GM23338 (cell line): Measurements from ENCODE around the gene SIGLEC15. TPM values are rescaled to one million over a fixed set of nuclear protein-coding genes. Genes with fewer than 3 reads are reported as not detected.

Source experiments
- ATAC-seq: fragments of 200-7000 bp; cut with Tn5 transposase; 3 replicates; pipeline ENCODE4 v1.9.1; 2020
- DNase-seq: peaks from one replicate; pipeline ENCODE4 v3.0.0-alpha.2; 2015; ENCODE audit warnings: low spot score
- H2AFZ ChIP-seq: fragments of 200-600 bp; sonication (generic); 2 replicates; pipeline ENCODE4 v1.8.0; 2016; ENCODE audit warnings: antibody characterized with exemption, mild to moderate bottlenecking, moderate library complexity
- H3F3A ChIP-seq: fragments of 200-600 bp; sonication (generic); replicated peaks from 2 replicates; pipeline ENCODE4 v1.8.0; 2017; ENCODE audit warnings: antibody characterized with exemption, mixed run types, low read depth
- H3K27ac ChIP-seq: fragments of 200-600 bp; sonication (generic); 2 replicates; pipeline ENCODE4 v1.6.1; 2016; ENCODE audit warnings: low read depth
- H3K27me3 ChIP-seq: fragments of 200-600 bp; sonication (generic); 2 replicates; pipeline ENCODE4 v1.8.0; 2016; ENCODE audit warnings: mild to moderate bottlenecking, mixed run types, moderate library complexity; ENCODE audit not compliant: insufficient read depth
- H3K36me3 ChIP-seq: fragments of 200-600 bp; sonication (generic); 2 replicates; pipeline ENCODE4 v1.8.0; 2016; ENCODE audit warnings: mild to moderate bottlenecking; ENCODE audit not compliant: insufficient read depth
- H3K4me1 ChIP-seq: fragments of 200-600 bp; sonication (generic); 2 replicates; pipeline ENCODE4 v1.8.0; 2016; ENCODE audit warnings: mild to moderate bottlenecking, moderate library complexity; ENCODE audit not compliant: insufficient read depth
- H3K4me2 ChIP-seq: fragments of 200-600 bp; sonication (generic); 2 replicates; pipeline ENCODE4 v1.7.1; 2017; ENCODE audit warnings: mixed run types
- H3K4me3 ChIP-seq: fragments of 200-600 bp; sonication (generic); 2 replicates; pipeline ENCODE4 v1.6.1; 2016; ENCODE audit warnings: mixed run types
- H3K79me2 ChIP-seq: fragments of 200-600 bp; sonication (generic); replicated peaks from 2 replicates; pipeline ENCODE4 v1.8.0; 2017; ENCODE audit warnings: mild to moderate bottlenecking; ENCODE audit not compliant: insufficient read depth
- H3K9me2 ChIP-seq: fragments of 200-600 bp; sonication (generic); 2 replicates; pipeline ENCODE4 v1.8.0; 2017; ENCODE audit not compliant: insufficient read depth
- H4K20me1 ChIP-seq: fragments of 200-600 bp; sonication (generic); replicated peaks from 2 replicates; pipeline ENCODE4 v1.8.0; 2017; ENCODE audit warnings: mild to moderate bottlenecking; ENCODE audit not compliant: insufficient read depth
- H3K27ac Mint-ChIP-seq: 2 replicates; pipeline ENCODE4 v1.8.0; 2020; ENCODE audit warnings: inconsistent platforms, mild to moderate bottlenecking, moderate library complexity, mixed read lengths
- H3K27me3 Mint-ChIP-seq: 3 replicates; pipeline ENCODE4 v1.8.0; 2022; ENCODE audit warnings: low read depth, mild to moderate bottlenecking, moderate library complexity, mixed read lengths, inconsistent platforms; ENCODE audit not compliant: insufficient read depth, poor library complexity
- H3K36me3 Mint-ChIP-seq: 3 replicates; pipeline ENCODE4 v1.8.0; 2021; ENCODE audit warnings: low read depth, mild to moderate bottlenecking, inconsistent platforms, moderate library complexity, mixed read lengths
- H3K4me1 Mint-ChIP-seq: 3 replicates; pipeline ENCODE4 v1.8.0; 2020; ENCODE audit warnings: mild to moderate bottlenecking, inconsistent platforms, mixed read lengths
- H3K4me3 Mint-ChIP-seq: 3 replicates; pipeline ENCODE4 v1.8.0; 2021; ENCODE audit warnings: moderate library complexity, mild to moderate bottlenecking, inconsistent platforms, mixed read lengths
- H3K9me3 Mint-ChIP-seq: 3 replicates; pipeline ENCODE4 v1.8.0; 2020; ENCODE audit warnings: moderate library complexity, mild to moderate bottlenecking, inconsistent platforms, mixed read lengths
- CREB1 ChIP-seq: fragments of 250-450 bp; sonication (Bioruptor Pico); IDR thresholded peaks from 2 replicates; pipeline ENCODE4 v1.5.0; 2020; ENCODE audit warnings: low read depth, mild to moderate bottlenecking, moderate library complexity
- EZH2 ChIP-seq: fragments of 200-600 bp; sonication (generic); IDR thresholded peaks from one replicate; pipeline ENCODE4 v1.8.0; 2017; ENCODE audit warnings: antibody characterized with exemption, mild to moderate bottlenecking, low read depth; ENCODE audit not compliant: unreplicated experiment
- EZH2phosphoT487 ChIP-seq: fragments of 200-600 bp; sonication (generic); IDR thresholded peaks from one replicate; pipeline ENCODE4 v1.8.1; 2018; ENCODE audit warnings: antibody characterized with exemption; ENCODE audit not compliant: unreplicated experiment
- JUNB ChIP-seq: IDR thresholded peaks from one replicate; pipeline ENCODE4 v1.6.1; 2016; ENCODE audit warnings: antibody characterized with exemption; ENCODE audit not compliant: unreplicated experiment
- NANOG ChIP-seq: IDR thresholded peaks from 2 replicates; pipeline ENCODE4 v1.6.1; 2016; ENCODE audit warnings: antibody characterized with exemption, borderline replicate concordance
- REST ChIP-seq: IDR thresholded peaks from one replicate; pipeline ENCODE4 v1.6.1; 2018; ENCODE audit warnings: antibody characterized with exemption; ENCODE audit not compliant: unreplicated experiment
- ZNF331 ChIP-seq: fragments of 250-450 bp; sonication (Bioruptor Pico); IDR thresholded peaks from 2 replicates; pipeline ENCODE4 v1.5.0; 2020; ENCODE audit warnings: low read depth, mild to moderate bottlenecking, moderate library complexity
- polyA plus RNA-seq: library from polyadenylated mRNA; unstranded; fragments of >200 nt; fragmentation: Nextera tagmentation; extraction: Ambion mirVana; gene quantifications from 2 replicates; pipeline ENCODE4 v1.2.1, GENCODE V29; 2016
- total RNA-seq: library from RNA; depleted of rRNA; stranded (reverse); fragments of >200 nt; shearing (Covaris generic); gene quantifications from 2 replicates; pipeline ENCODE4 v1.2.3, GENCODE V29; 2014
- TF ChIP-seq, protein P1 (sequence below): IDR thresholded peaks from 2 replicates; pipeline ENCODE4 v1.6.1; 2016; ENCODE audit warnings: antibody characterized with exemption
- TF ChIP-seq, protein P2 (sequence below): fragments of 250-450 bp; sonication (Bioruptor Pico); IDR thresholded peaks from 2 replicates; pipeline ENCODE4 v1.5.0; 2020; ENCODE audit warnings: mild to moderate bottlenecking, moderate library complexity

Gene SIGLEC15
- total and polyA plus RNA-seq, 2 experiments from 2014 or later = 0.29 TPM; not detected in 1

GRCh38 chr18:45861926-45862325 is 36.5 kb downstream of the SIGLEC15 start:
- TF ChIP-seq EZH2phosphoT487 (no peak), CREB1 (CRISPR knock-in tag) (no peak), ZNF331 (CRISPR knock-in tag) (no peak)

GRCh38 chr18:45863469-45863868 is 38.0 kb downstream of the SIGLEC15 start:
- no peaks in the 10 kb centered on the region for H3K27me3 Mint-ChIP-seq
- no peaks in the 10 kb centered on the region for H3K9me3 Mint-ChIP-seq
- H3K4me2 ChIP-seq = no peak overlapping the region
- H4K20me1 ChIP-seq = no peaks in the 10 kb centered on the region; the same call in 1 of the 2 replicates
- no peaks in the 10 kb centered on the region for H3K9me2 ChIP-seq
- H3K27ac Mint-ChIP-seq = no peak overlapping the region
- H3K36me3 Mint-ChIP-seq = peaks cover 43% of the 10 kb centered on the region
- H3K4me3 ChIP-seq = no peak overlapping the region
- DNase-seq = no peak
- no peaks in the 10 kb centered on the region for H3K4me1 Mint-ChIP-seq
- H3K36me3 ChIP-seq = peaks cover 8% of the 10 kb centered on the region
- ATAC-seq = no peak
- H3K4me1 ChIP-seq = no peaks in the 10 kb centered on the region
- no peaks in the 10 kb centered on the region for H3K27me3 ChIP-seq
- H3K27ac ChIP-seq = no peak overlapping the region
- H2AFZ ChIP-seq = no peak overlapping the region
- no peaks in the 10 kb centered on the region for H3F3A ChIP-seq
- H3K4me3 Mint-ChIP-seq = no peak overlapping the region
- H3K79me2 ChIP-seq = no peaks in the 10 kb centered on the region
- TF ChIP-seq ZNF331 (CRISPR knock-in tag) (no peak), NANOG (no peak), CREB1 (CRISPR knock-in tag) (no peak), EZH2 (no peak), REST (no peak), JUNB (no peak)
- TF ChIP-seq, protein P1, sequence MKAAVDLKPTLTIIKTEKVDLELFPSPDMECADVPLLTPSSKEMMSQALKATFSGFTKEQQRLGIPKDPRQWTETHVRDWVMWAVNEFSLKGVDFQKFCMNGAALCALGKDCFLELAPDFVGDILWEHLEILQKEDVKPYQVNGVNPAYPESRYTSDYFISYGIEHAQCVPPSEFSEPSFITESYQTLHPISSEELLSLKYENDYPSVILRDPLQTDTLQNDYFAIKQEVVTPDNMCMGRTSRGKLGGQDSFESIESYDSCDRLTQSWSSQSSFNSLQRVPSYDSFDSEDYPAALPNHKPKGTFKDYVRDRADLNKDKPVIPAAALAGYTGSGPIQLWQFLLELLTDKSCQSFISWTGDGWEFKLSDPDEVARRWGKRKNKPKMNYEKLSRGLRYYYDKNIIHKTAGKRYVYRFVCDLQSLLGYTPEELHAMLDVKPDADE = no peak
- TF ChIP-seq, protein P2, sequence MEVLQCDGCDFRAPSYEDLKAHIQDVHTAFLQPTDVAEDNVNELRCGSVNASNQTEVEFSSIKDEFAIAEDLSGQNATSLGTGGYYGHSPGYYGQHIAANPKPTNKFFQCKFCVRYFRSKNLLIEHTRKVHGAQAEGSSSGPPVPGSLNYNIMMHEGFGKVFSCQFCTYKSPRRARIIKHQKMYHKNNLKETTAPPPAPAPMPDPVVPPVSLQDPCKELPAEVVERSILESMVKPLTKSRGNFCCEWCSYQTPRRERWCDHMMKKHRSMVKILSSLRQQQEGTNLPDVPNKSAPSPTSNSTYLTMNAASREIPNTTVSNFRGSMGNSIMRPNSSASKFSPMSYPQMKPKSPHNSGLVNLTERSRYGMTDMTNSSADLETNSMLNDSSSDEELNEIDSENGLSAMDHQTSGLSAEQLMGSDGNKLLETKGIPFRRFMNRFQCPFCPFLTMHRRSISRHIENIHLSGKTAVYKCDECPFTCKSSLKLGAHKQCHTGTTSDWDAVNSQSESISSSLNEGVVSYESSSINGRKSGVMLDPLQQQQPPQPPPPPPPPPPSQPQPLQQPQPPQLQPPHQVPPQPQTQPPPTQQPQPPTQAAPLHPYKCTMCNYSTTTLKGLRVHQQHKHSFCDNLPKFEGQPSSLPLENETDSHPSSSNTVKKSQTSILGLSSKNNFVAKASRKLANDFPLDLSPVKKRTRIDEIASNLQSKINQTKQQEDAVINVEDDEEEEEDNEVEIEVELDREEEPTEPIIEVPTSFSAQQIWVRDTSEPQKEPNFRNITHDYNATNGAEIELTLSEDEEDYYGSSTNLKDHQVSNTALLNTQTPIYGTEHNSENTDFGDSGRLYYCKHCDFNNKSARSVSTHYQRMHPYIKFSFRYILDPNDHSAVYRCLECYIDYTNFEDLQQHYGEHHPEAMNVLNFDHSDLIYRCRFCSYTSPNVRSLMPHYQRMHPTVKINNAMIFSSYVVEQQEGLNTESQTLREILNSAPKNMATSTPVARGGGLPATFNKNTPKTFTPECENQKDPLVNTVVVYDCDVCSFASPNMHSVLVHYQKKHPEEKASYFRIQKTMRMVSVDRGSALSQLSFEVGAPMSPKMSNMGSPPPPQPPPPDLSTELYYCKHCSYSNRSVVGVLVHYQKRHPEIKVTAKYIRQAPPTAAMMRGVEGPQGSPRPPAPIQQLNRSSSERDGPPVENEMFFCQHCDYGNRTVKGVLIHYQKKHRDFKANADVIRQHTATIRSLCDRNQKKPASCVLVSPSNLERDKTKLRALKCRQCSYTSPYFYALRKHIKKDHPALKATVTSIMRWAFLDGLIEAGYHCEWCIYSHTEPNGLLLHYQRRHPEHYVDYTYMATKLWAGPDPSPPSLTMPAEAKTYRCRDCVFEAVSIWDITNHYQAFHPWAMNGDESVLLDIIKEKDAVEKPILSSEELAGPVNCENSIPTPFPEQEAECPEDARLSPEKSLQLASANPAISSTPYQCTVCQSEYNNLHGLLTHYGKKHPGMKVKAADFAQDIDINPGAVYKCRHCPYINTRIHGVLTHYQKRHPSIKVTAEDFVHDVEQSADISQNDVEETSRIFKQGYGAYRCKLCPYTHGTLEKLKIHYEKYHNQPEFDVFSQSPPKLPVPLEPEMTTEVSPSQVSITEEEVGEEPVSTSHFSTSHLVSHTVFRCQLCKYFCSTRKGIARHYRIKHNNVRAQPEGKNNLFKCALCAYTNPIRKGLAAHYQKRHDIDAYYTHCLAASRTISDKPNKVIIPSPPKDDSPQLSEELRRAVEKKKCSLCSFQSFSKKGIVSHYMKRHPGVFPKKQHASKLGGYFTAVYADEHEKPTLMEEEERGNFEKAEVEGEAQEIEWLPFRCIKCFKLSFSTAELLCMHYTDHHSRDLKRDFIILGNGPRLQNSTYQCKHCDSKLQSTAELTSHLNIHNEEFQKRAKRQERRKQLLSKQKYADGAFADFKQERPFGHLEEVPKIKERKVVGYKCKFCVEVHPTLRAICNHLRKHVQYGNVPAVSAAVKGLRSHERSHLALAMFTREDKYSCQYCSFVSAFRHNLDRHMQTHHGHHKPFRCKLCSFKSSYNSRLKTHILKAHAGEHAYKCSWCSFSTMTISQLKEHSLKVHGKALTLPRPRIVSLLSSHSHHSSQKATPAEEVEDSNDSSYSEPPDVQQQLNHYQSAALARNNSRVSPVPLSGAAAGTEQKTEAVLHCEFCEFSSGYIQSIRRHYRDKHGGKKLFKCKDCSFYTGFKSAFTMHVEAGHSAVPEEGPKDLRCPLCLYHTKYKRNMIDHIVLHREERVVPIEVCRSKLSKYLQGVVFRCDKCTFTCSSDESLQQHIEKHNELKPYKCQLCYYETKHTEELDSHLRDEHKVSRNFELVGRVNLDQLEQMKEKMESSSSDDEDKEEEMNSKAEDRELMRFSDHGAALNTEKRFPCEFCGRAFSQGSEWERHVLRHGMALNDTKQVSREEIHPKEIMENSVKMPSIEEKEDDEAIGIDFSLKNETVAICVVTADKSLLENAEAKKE (CRISPR knock-in tag) = no peak

More at GRCh38 chr18:45861926-45862325, 36.5 kb downstream of the SIGLEC15 start:
- H3K36me3 ChIP-seq = peaks cover 15% of the 10 kb centered on the region
- H3K27me3 ChIP-seq = no peaks in the 10 kb centered on the region
- no peak overlapping the region for H3K27ac ChIP-seq
- H3K9me3 Mint-ChIP-seq = no peaks in the 10 kb centered on the region
- no peaks in the 10 kb centered on the region for H3K9me2 ChIP-seq
- no peaks in the 10 kb centered on the region; the same call in 1 of the 2 replicates for H4K20me1 ChIP-seq
- no peak overlapping the region for H3K4me3 ChIP-seq
- no peaks in the 10 kb centered on the region for H3K4me1 Mint-ChIP-seq
- H2AFZ ChIP-seq = no peak overlapping the region
- DNase-seq = no peak
- no peak overlapping the region for H3K27ac Mint-ChIP-seq
- peaks cover 45% of the 10 kb centered on the region for H3K36me3 Mint-ChIP-seq
- ATAC-seq = no peak
- no peak overlapping the region for H3K4me2 ChIP-seq
- H3K79me2 ChIP-seq = no peaks in the 10 kb centered on the region
- no peaks in the 10 kb centered on the region for H3K4me1 ChIP-seq
- no peaks in the 10 kb centered on the region for H3F3A ChIP-seq
- H3K4me3 Mint-ChIP-seq = no peak overlapping the region
- H3K27me3 Mint-ChIP-seq = no peaks in the 10 kb centered on the region
